GM23338 (cell line): Measurements from ENCODE around the gene ELAPOR2. TPM values are rescaled to one million over a fixed set of nuclear protein-coding genes. Genes with fewer than 3 reads are reported as not detected.

ENCODE experiments used
- ATAC-seq: fragments of 200-7000 bp; cut with Tn5 transposase; 3 replicates; pipeline ENCODE4 v1.9.1; 2020
- DNase-seq: peaks from one replicate; pipeline ENCODE4 v3.0.0-alpha.2; 2015; ENCODE audit warnings: low spot score
- H2AFZ ChIP-seq: fragments of 200-600 bp; sonication (generic); 2 replicates; pipeline ENCODE4 v1.8.0; 2016; ENCODE audit warnings: antibody characterized with exemption, mild to moderate bottlenecking, moderate library complexity
- H3F3A ChIP-seq: fragments of 200-600 bp; sonication (generic); replicated peaks from 2 replicates; pipeline ENCODE4 v1.8.0; 2017; ENCODE audit warnings: antibody characterized with exemption, mixed run types, low read depth
- H3K27ac ChIP-seq: fragments of 200-600 bp; sonication (generic); 2 replicates; pipeline ENCODE4 v1.6.1; 2016; ENCODE audit warnings: low read depth
- H3K27me3 ChIP-seq: fragments of 200-600 bp; sonication (generic); 2 replicates; pipeline ENCODE4 v1.8.0; 2016; ENCODE audit warnings: mild to moderate bottlenecking, mixed run types, moderate library complexity; ENCODE audit not compliant: insufficient read depth
- H3K36me3 ChIP-seq: fragments of 200-600 bp; sonication (generic); 2 replicates; pipeline ENCODE4 v1.8.0; 2016; ENCODE audit warnings: mild to moderate bottlenecking; ENCODE audit not compliant: insufficient read depth
- H3K4me1 ChIP-seq: fragments of 200-600 bp; sonication (generic); 2 replicates; pipeline ENCODE4 v1.8.0; 2016; ENCODE audit warnings: mild to moderate bottlenecking, moderate library complexity; ENCODE audit not compliant: insufficient read depth
- H3K4me2 ChIP-seq: fragments of 200-600 bp; sonication (generic); 2 replicates; pipeline ENCODE4 v1.7.1; 2017; ENCODE audit warnings: mixed run types
- H3K4me3 ChIP-seq: fragments of 200-600 bp; sonication (generic); 2 replicates; pipeline ENCODE4 v1.6.1; 2016; ENCODE audit warnings: mixed run types
- H3K79me2 ChIP-seq: fragments of 200-600 bp; sonication (generic); replicated peaks from 2 replicates; pipeline ENCODE4 v1.8.0; 2017; ENCODE audit warnings: mild to moderate bottlenecking; ENCODE audit not compliant: insufficient read depth
- H3K9me2 ChIP-seq: fragments of 200-600 bp; sonication (generic); 2 replicates; pipeline ENCODE4 v1.8.0; 2017; ENCODE audit not compliant: insufficient read depth
- H4K20me1 ChIP-seq: fragments of 200-600 bp; sonication (generic); replicated peaks from 2 replicates; pipeline ENCODE4 v1.8.0; 2017; ENCODE audit warnings: mild to moderate bottlenecking; ENCODE audit not compliant: insufficient read depth
- H3K27ac Mint-ChIP-seq: 2 replicates; pipeline ENCODE4 v1.8.0; 2020; ENCODE audit warnings: inconsistent platforms, mild to moderate bottlenecking, moderate library complexity, mixed read lengths
- H3K27me3 Mint-ChIP-seq: 3 replicates; pipeline ENCODE4 v1.8.0; 2022; ENCODE audit warnings: low read depth, mild to moderate bottlenecking, moderate library complexity, mixed read lengths, inconsistent platforms; ENCODE audit not compliant: insufficient read depth, poor library complexity
- H3K36me3 Mint-ChIP-seq: 3 replicates; pipeline ENCODE4 v1.8.0; 2021; ENCODE audit warnings: low read depth, mild to moderate bottlenecking, inconsistent platforms, moderate library complexity, mixed read lengths
- H3K4me1 Mint-ChIP-seq: 3 replicates; pipeline ENCODE4 v1.8.0; 2020; ENCODE audit warnings: mild to moderate bottlenecking, inconsistent platforms, mixed read lengths
- H3K4me3 Mint-ChIP-seq: 3 replicates; pipeline ENCODE4 v1.8.0; 2021; ENCODE audit warnings: moderate library complexity, mild to moderate bottlenecking, inconsistent platforms, mixed read lengths
- H3K9me3 Mint-ChIP-seq: 3 replicates; pipeline ENCODE4 v1.8.0; 2020; ENCODE audit warnings: moderate library complexity, mild to moderate bottlenecking, inconsistent platforms, mixed read lengths
- CTCF ChIP-seq, 2 experiments: fragments of 200-600 bp in 1 of 2; sonication (generic) in 1 of 2; conservative IDR thresholded peaks; 2 replicates each; pipeline versions ENCODE4 v1.5.1 to v1.6.1; 2016 to 2017; ENCODE audit warnings: antibody characterized with exemption in 2 of 2, low read depth in 2 of 2, mild to moderate bottlenecking in 2 of 2, moderate library complexity in 1 of 2
- ETS1 ChIP-seq: IDR thresholded peaks from 2 replicates; pipeline ENCODE4 v1.6.1; 2016; ENCODE audit warnings: antibody characterized with exemption
- EZH2 ChIP-seq: fragments of 200-600 bp; sonication (generic); IDR thresholded peaks from one replicate; pipeline ENCODE4 v1.8.0; 2017; ENCODE audit warnings: antibody characterized with exemption, mild to moderate bottlenecking, low read depth; ENCODE audit not compliant: unreplicated experiment
- JUNB ChIP-seq: IDR thresholded peaks from one replicate; pipeline ENCODE4 v1.6.1; 2016; ENCODE audit warnings: antibody characterized with exemption; ENCODE audit not compliant: unreplicated experiment
- NANOG ChIP-seq: IDR thresholded peaks from 2 replicates; pipeline ENCODE4 v1.6.1; 2016; ENCODE audit warnings: antibody characterized with exemption, borderline replicate concordance
- POLR2AphosphoS5 ChIP-seq: IDR thresholded peaks from 2 replicates; pipeline ENCODE4 v1.6.1; 2016; ENCODE audit warnings: antibody characterized with exemption, low read depth
- REST ChIP-seq: IDR thresholded peaks from one replicate; pipeline ENCODE4 v1.6.1; 2018; ENCODE audit warnings: antibody characterized with exemption; ENCODE audit not compliant: unreplicated experiment
- STAT1 ChIP-seq: IDR thresholded peaks from one replicate; pipeline ENCODE4 v1.6.1; 2016; ENCODE audit warnings: antibody characterized with exemption; ENCODE audit not compliant: unreplicated experiment
- ZNF114 ChIP-seq: fragments of 250-450 bp; sonication (Bioruptor Pico); IDR thresholded peaks from 2 replicates; pipeline ENCODE4 v1.5.0; 2020; ENCODE audit warnings: mild to moderate bottlenecking, moderate library complexity
- ZNF462 ChIP-seq: fragments of 250-450 bp; sonication (Bioruptor Pico); IDR thresholded peaks from 2 replicates; pipeline ENCODE4 v1.5.0; 2020; ENCODE audit warnings: mild to moderate bottlenecking, moderate library complexity
- polyA plus RNA-seq: library from polyadenylated mRNA; unstranded; fragments of >200 nt; fragmentation: Nextera tagmentation; extraction: Ambion mirVana; gene quantifications from 2 replicates; pipeline ENCODE4 v1.2.1, GENCODE V29; 2016
- total RNA-seq: library from RNA; depleted of rRNA; stranded (reverse); fragments of >200 nt; shearing (Covaris generic); gene quantifications from 2 replicates; pipeline ENCODE4 v1.2.3, GENCODE V29; 2014

ELAPOR2 gene
- total and polyA plus RNA-seq, 2 experiments from 2014 or later: 12.0 to 42.9 TPM

- ATAC-seq (no peak), DNase-seq (no peak)
- H3F3A ChIP-seq: peaks cover 7% of the 10 kb centered on the region; the same call in 1 of the 2 replicates
- H3K4me1 Mint-ChIP-seq: peaks cover 12% of the 10 kb centered on the region; the same call in 2 of the 3 replicates
- H3K4me3 ChIP-seq: no peak overlapping the region
- no peaks in the 10 kb centered on the region for H3K36me3 ChIP-seq
- no peaks in the 10 kb centered on the region; the same call in 2 of the 3 replicates for H3K36me3 Mint-ChIP-seq
- no peaks in the 10 kb centered on the region for H4K20me1 ChIP-seq
- H3K4me3 Mint-ChIP-seq: no peak overlapping the region
- no peaks in the 10 kb centered on the region for H3K9me2 ChIP-seq
- no peak overlapping the region for H3K27ac Mint-ChIP-seq
- 0 out of 2 replicates have a peak, but pooled peaks cover 9% of the 10 kb centered on the region for H3K4me1 ChIP-seq
- H3K27me3 Mint-ChIP-seq: peaks cover 9% of the 10 kb centered on the region
- no peak overlapping the region for H3K4me2 ChIP-seq
- no peak overlapping the region for H2AFZ ChIP-seq
- no peak overlapping the region for H3K27ac ChIP-seq
- TF ChIP-seq CTCF (conservative IDR thresholded peaks at IDR 0.05; ENCODE audit: low read depth in 2 of 2) (no peak), JUNB (no peak), REST (no peak), POLR2AphosphoS5 (no peak), ZNF114 (CRISPR knock-in tag) (no peak), NANOG (no peak), STAT1 (no peak), EZH2 (no peak)
- no peaks in the 10 kb centered on the region for H3K9me3 Mint-ChIP-seq
- no peaks in the 10 kb centered on the region for H3K79me2 ChIP-seq
- H3K27me3 ChIP-seq: peaks cover 17% of the 10 kb centered on the region
Observed at GRCh38 chr7:87057210-87057609, 2.2 kb downstream of the ELAPOR2 start.

GRCh38 chr7:87056346-87056745 lies 3.1 kb downstream of the ELAPOR2 start:
- no peaks in the 10 kb centered on the region for H3K36me3 ChIP-seq
- no peaks in the 10 kb centered on the region for H3K9me2 ChIP-seq
- ATAC-seq (no peak), DNase-seq (no peak)
- H3K9me3 Mint-ChIP-seq: peaks cover 2% of the 10 kb centered on the region; the same call in 2 of the 3 replicates
- H3K79me2 ChIP-seq: no peaks in the 10 kb centered on the region
- H4K20me1 ChIP-seq: no peaks in the 10 kb centered on the region
- peaks cover 9% of the 10 kb centered on the region for H3K27me3 Mint-ChIP-seq
- H3K27ac ChIP-seq: no peak overlapping the region
- H3K36me3 Mint-ChIP-seq: peaks cover 3% of the 10 kb centered on the region; the same call in 1 of the 3 replicates
- H3K27ac Mint-ChIP-seq: no peak overlapping the region
- peaks cover 12% of the 10 kb centered on the region; the same call in 2 of the 3 replicates for H3K4me1 Mint-ChIP-seq
- H3F3A ChIP-seq: peaks cover 7% of the 10 kb centered on the region; the same call in 1 of the 2 replicates
- H3K4me2 ChIP-seq: no peak overlapping the region
- H3K4me3 Mint-ChIP-seq: no peak overlapping the region
- H3K4me1 ChIP-seq: 0 out of 2 replicates have a peak, but pooled peaks cover 9% of the 10 kb centered on the region
- peaks cover 17% of the 10 kb centered on the region for H3K27me3 ChIP-seq
- H3K4me3 ChIP-seq: no peak overlapping the region
- H2AFZ ChIP-seq: no peak overlapping the region
- TF ChIP-seq POLR2AphosphoS5 (no peak), ZNF462 (CRISPR knock-in tag) (no peak), ETS1 (no peak)
